T-helper 1 cell (primary cell): ENCODE measurements around the gene PLEKHF1.

Experiments
- DNase-seq, 5 donors: peaks; one replicate each; pipeline ENCODE4 v3.0.0-alpha.2; 2012 to 2020

The PLEKHF1 gene

DNA sequence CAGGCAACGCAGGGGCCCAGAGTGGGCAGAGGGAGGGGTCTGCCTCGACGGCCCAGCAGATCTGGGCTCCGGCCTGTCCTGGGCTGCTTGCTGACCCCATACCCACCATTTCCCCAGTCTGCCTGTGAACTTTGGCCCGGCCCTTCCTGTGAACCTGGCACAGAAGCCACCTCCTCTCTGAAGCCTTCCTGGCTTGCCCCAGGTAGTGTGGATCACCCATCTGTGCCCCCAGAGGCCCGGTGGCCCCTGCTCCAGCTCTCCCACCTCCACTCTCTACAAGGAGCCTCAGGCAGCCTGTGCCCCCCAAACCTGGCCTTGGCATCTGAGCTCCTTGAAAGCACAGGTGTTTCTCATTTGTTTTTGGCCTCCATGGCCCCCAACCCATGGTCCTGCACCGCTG, 15.7 kb downstream of the PLEKHF1 start:
- DNase-seq, result no peak

DNA sequence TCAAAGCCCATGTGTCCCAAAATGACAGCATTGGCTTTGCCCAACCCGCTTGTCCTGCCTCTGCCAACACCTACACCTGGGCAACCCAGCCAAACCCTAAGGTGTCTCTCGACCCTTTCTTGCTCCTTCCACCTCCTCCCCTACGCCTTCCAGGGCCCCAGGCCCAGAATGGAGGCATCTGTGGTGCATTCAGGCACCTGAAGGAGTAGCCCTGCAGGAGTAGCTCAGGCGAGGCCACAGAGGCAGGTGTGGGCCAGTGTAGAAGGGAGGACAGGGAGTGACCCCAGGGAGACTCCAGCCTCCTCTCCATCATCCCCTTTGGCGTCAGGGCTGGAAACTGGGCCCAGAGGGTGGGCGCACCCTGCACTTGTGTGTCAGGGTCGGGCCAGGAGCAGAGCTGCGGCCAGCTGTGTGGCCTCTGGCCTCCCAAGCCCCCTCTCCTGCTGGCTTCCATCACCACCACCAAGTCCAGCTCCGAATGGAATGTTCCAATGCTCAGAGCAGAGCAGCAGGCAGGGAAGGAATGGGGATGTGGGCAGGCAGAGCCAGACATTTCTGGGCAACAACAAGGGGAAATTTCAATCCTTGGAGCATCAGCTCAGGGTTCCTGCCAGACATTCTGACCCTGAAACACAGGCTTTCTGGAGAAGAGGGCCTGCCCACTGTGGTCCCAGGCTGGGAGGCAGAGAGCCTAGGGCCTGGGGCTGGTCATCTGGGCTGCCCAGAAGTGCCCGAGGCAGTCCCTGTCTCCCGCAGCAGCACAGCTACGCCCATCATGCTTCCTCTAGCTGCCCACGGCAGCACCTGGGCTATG, 16.4 kb downstream of the PLEKHF1 start:
- no peak for DNase-seq

DNA sequence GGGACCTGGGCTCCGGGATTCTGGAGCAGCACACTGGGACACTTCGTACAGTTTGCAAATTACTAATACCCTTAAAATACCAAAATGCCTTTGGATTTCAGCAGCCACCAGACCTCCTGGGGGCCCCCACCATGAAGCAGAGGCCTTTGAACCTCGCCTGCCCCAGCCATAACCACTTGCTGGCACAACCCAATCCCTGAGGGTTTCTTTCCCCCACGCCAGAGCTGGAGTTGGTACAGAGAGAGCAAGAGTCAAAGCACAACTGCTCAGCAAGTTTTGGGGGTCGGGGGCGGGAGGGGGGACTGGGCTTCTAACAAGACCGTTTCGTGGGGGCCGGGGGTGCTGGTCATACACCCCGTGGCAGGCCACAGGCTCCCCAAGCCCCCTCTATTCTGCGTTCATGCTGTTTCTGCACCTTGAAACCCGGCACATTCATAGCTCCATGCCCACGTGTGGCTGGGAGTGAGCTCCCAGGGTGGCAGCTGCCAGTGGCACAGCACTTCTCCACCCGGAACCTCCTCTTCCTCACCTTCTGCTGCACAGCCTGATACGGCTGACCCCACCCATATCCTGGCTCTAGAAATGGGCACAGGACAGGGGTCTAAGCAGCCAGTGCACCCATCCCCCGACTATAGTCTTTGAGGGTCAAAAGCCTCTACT, 17.1 kb downstream of the PLEKHF1 start:
- DNase-seq, result no peak

GRCh38 chr19:29683009-29683408, 17.7 kb downstream of the PLEKHF1 start:
- no peak for DNase-seq

DNA sequence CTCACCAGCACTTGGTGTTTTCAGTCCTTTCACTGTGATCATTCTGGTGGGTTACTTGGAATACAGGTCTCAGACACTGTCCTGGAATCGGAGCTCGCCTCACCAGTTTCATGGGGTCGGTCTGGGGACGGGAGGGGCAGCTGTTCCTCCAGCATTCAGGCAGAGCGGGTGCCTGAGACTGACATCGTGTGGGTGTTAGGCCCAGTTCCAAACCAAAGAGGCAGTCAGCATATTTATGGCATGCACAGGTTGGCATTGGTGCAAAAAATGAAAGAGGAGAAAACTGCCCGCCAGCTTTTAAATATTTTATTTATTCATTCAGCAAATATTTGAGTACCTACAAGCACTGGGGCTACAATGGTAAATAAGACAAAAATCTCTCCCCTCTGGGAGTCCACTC, 20.1 kb downstream of the PLEKHF1 start:
- no peak for DNase-seq

DNA sequence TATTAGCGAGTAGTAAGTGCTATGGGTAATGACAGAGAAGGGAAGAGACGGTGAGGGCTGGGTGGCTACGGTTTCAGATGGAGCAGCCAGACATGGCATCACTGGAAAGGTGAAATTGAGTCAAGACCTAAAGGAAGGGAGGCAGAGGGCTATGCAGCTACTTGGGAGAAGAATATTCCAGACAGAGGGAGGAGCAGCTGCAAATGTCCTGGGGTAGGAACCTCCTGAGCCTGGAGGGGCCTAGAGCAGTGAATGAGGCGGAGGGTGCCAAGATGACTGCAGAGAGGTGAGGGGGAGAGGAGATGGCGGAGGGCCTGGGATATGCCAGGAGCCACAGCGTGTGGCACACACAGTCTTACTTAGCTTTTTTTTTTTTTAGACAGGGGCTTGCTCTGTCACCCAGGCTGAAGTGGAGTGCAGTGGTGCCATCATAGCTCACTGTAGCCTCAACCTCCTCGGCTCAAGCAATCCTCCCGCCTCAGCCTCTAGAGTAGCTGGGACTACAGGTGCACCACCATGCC, 21.1 kb downstream of the PLEKHF1 start:
- no peak for DNase-seq

DNA sequence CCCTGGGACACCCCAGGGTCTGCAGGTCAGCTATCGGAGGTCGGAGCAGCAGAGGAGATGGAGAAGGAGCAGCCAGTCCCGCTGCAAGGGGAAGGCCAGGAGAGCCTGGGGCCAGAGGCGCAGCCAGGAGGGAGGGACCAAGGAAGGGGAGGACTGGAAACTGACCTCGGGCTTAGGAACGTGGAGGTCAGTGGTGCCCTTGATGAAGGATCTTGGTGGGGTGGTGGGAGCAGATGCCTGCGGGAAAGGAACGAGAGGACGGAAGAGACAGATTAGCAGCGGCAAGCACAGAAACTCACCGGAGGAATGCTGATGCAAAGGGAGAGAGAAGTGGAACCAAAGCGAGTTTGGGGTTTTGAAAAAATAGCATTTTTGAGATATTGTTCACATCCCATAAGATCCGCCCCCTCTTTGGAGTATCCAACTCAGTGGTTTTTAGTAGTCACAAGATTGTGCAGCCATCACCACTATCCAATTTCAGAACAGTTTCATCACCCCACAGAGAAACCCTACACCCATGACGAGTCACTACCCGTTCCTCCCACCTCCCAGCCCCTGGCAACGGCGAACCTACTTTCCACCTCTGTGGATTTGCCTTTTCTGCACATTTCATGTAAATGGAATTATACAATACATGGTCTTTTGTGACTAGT, 22.1 kb downstream of the PLEKHF1 start:
- DNase-seq, result peak in 1 of 5 donors; percentile 66

DNA sequence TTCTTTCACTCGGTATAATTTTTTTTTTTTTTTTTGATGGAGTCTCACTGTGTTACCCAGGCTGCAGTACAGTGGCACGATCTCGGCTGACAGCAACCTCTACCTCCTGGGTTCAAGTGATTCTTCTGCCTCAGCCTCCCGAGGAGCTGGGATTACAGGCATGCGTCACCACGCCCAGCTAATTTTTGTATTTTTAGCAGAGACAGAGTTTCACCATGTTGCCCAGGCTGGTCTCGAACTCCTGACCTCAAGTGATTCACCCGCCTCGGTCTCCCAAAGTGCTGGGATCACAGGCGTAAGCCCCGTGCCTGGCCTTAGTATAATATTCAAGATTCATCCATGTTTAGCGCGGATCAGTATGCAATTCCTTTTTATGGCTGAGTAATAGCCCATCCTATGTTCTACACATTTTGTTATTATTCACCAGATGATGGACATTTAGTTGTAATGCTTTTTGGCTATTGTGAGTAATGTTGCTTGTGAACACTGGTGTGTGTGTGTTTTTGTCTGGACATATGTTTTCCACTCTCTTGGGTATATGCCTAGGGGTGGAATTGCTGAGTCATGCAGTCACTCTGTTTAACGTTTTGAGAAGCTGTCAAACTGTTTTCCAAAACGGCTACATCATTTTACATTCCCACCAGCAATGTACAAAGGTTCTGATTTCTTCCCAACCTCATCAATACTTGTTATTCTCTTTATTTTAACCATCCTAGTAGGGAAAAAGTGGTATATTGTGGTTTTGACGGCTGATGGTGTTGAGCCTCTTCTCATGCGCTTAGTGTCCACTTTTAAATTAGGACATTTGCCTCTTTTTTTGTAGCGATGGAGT, 22.9 kb downstream of the PLEKHF1 start:
- no peak for DNase-seq

- peak in 2 of 5 donors; percentile 48 to 81 for DNase-seq
These were observed 25.6 kb downstream of the PLEKHF1 start for GRCh38 chr19:29690842-29691241.

DNA sequence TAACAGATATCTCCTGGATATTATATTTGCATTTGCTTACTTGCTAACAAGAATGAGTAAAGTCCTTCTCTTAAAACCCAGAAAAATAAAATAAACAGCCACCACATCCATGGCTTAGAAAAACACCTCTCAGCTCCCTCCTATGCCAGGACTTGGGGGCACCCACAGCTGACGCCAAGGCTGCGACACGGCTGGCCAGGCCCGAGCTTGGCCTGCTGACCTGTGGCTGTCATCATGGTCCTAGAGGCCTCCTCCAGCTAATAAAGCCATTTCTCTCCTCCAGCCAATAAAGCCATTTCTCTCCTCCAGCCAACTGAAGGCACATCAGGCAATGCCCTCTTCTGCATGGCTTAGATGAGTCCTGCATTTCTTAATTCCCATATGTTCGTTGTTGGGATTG, 28.9 kb downstream of the PLEKHF1 start:
- DNase-seq, result no peak

- peak; percentile 63 to 81 (median 75) for DNase-seq
These were observed 29.7 kb downstream of the PLEKHF1 start for GRCh38 chr19:29694669-29695627.

DNA sequence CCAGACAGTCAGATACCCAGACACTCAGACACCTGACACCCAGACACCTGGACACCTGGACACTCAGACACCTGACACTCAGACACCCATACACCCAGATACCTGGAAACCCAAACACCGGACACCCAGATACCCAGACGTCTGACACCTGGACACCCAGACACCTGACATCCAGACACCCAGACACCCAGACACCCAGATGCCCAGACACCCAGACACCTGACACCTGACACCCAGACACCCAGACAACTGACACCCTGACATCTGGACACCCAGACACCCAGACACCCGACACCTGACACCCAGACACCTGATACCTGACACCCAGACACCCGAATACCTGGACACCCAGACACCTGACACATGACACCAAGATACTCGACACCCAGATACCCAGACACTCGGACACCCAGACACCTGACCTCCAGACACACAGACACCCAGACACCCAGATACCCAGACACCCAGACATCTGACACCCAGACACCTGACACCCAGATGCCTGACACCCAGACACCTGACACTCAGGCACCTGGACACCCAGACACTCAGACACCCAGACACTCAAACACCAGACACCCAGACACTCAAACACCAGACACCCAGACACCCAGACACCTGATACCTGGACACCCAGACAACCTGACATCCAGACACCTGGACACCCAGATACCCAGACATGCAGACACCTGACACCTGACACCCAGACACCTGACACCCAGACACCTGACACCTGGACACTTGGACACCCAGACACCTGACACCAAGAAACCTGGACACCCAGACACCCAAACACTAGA, 30.7 kb downstream of the PLEKHF1 start:
- no peak for DNase-seq

GRCh38 chr19:29696565-29696846, 31.2 kb downstream of the PLEKHF1 start:
- peak in 1 of 5 donors; percentile 32 for DNase-seq

GRCh38 chr19:29697523-29698261, 32.4 kb downstream of the PLEKHF1 start:
- no peak for DNase-seq

GRCh38 chr19:29699861-29700260, 34.6 kb downstream of the PLEKHF1 start:
- DNase-seq, result no peak

- no peak for DNase-seq
These were observed 35.2 kb downstream of the PLEKHF1 start for GRCh38 chr19:29700498-29700897.

GRCh38 chr19:29702161-29702962, 37.1 kb downstream of the PLEKHF1 start:
- no peak for DNase-seq

GRCh38 chr19:29702963-29703320, 37.7 kb downstream of the PLEKHF1 start:
- no peak for DNase-seq
